Stomach (tissue), 9 donors: ENCODE measurements around the gene MRPL1. TPM values are rescaled to one million over a fixed set of nuclear protein-coding genes. Genes with fewer than 3 reads are reported as not detected.

Experiments used
- DNase-seq, 2 donors: peaks; one replicate each; pipeline versions ENCODE4 v3.0.0 to v3.0.0-alpha.2; 2013 to 2019
- H3K27ac ChIP-seq, 5 donors: fragments of 200-600 bp in 4 of 5; sonication (generic) in 4 of 5; one replicate each; pipeline ENCODE4 v1.5.1; 2013 to 2019; ENCODE audit warnings: mild to moderate bottlenecking in 1 of 5, moderate library complexity in 1 of 5
- H3K27me3 ChIP-seq, 3 donors: fragments of 200-600 bp; sonication (generic); one replicate each; pipeline ENCODE4 v1.5.1; 2017 to 2019; ENCODE audit warnings: mixed run types in 1 of 3
- H3K36me3 ChIP-seq, 4 donors: fragments of 200-600 bp; sonication (generic); 1 replicate in 3 of 4; 2 replicates in 1 of 4; pipeline ENCODE4 v1.5.1; 2016 to 2019
- H3K4me1 ChIP-seq, 4 donors: fragments of 200-600 bp; sonication (generic); one replicate each; pipeline ENCODE4 v1.5.1; 2016 to 2019
- H3K4me3 ChIP-seq, 4 donors: fragments of 200-600 bp; sonication (generic) in 3 of 4; one replicate each; pipeline ENCODE4 v1.5.1; 2016 to 2019; ENCODE audit warnings: mild to moderate bottlenecking in 1 of 4
- H3K9me3 ChIP-seq, 4 donors: fragments of 200-600 bp; sonication (generic); one replicate each; pipeline ENCODE4 v1.5.1; 2016 to 2019
- EP300 ChIP-seq: sonication (generic); formaldehyde crosslinking; IDR thresholded peaks from one replicate; pipeline ENCODE4 v1.6.1; 2017; ENCODE audit warnings: antibody characterized with exemption
- POLR2A ChIP-seq, 4 donors: fragments of 450-650 bp; IDR thresholded peaks; one replicate each; pipeline ENCODE4 v1.6.1; 2016; ENCODE audit warnings: antibody characterized with exemption in 4 of 4, control low read depth in 2 of 4, mild to moderate bottlenecking in 1 of 4, moderate library complexity in 1 of 4
- POLR2AphosphoS5 ChIP-seq, 3 donors: sonication (generic); formaldehyde crosslinking; IDR thresholded peaks; one replicate each; pipeline ENCODE4 v1.6.1; 2016; ENCODE audit warnings: antibody characterized with exemption in 3 of 3
- WGBS, 5 donors: extraction: QIAGEN DNeasy Blood & Tissue Kit in 3 of 5; methylation state at CpG; one replicate each; pipeline versions ENCODE4 v1.1.5 to v1.1.7; 2013 to 2018; 5-methylcytosine and 5-hydroxymethylcytosine counted together
- intact Hi-C: fragments of 100-400 bp; cut with DNase I; formaldehyde crosslinking; loops from one replicate; pipeline ENCODE4 v1.15.1; 2023; ENCODE audit warnings: low total_unique reads
- polyA plus RNA-seq, 3 donors: library from polyadenylated mRNA; stranded (reverse); fragments of 200-250 nt; gene quantifications; one replicate each; pipeline ENCODE4 v1.2.3, GENCODE V29; 2013
- small RNA-seq, 4 donors: library from RNA; depleted of rRNA; stranded (forward); fragments of <200 nt; gene quantifications; one replicate each; pipeline ENCODE3, GENCODE V24; 2016
- total RNA-seq, 5 donors: library from RNA; depleted of rRNA; stranded (reverse); fragments of >200 nt; gene quantifications; one replicate each; pipeline versions ENCODE4 v1.1.0 to v1.2.3, GENCODE V29; 2014 to 2016
- TF ChIP-seq, protein P1 (sequence below), 7 experiments: fragments of 450-650 bp in 4 of 7; fragments of 200-600 bp in 3 of 7; sonication (generic) in 3 of 7; IDR thresholded peaks; one replicate each; pipeline ENCODE4 v1.5.1; 2016 to 2019; ENCODE audit warnings: antibody characterized with exemption in 7 of 7, control low read depth in 2 of 7, mild to moderate bottlenecking in 1 of 7
- donor health status: healthy with polysubstance abuse.
- donor health status: Bipolar disorder and iron deficiency.
- donor health status: healthy.

MRPL1 gene
- total and polyA plus RNA-seq, 8 donors = 1.8 to 133 (median 36.9) TPM

DNA sequence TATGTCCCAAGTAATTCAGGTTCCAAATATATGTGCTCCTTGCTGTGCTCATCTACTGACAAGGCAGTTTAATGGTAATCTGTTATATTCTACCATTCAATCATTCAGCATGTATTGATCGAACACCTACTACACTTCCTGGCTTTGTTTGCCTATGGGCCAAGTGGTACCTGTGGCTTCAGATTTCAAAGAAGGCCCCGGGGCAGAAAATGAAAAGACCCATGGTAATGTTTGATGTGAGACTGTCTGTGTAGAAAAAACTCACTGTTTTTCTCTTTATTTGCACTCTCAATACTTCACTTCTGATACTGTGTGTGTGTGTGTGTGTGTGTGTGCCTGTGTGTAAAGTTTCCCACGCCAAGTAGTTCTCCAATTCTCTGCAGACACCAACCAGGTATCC is 133.4 kb downstream of the MRPL1 start:
- TF ChIP-seq EP300 = no peak
- TF ChIP-seq, protein P1, sequence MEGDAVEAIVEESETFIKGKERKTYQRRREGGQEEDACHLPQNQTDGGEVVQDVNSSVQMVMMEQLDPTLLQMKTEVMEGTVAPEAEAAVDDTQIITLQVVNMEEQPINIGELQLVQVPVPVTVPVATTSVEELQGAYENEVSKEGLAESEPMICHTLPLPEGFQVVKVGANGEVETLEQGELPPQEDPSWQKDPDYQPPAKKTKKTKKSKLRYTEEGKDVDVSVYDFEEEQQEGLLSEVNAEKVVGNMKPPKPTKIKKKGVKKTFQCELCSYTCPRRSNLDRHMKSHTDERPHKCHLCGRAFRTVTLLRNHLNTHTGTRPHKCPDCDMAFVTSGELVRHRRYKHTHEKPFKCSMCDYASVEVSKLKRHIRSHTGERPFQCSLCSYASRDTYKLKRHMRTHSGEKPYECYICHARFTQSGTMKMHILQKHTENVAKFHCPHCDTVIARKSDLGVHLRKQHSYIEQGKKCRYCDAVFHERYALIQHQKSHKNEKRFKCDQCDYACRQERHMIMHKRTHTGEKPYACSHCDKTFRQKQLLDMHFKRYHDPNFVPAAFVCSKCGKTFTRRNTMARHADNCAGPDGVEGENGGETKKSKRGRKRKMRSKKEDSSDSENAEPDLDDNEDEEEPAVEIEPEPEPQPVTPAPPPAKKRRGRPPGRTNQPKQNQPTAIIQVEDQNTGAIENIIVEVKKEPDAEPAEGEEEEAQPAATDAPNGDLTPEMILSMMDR (IDR thresholded peaks at IDR 0.05) = no peak
- no peak for TF ChIP-seq POLR2AphosphoS5 (IDR thresholded peaks at IDR 0.05)
- no peak for TF ChIP-seq POLR2A (IDR thresholded peaks at IDR 0.05)
- H3K27me3 ChIP-seq = no peaks in the 10 kb centered on the region
- H3K4me3 ChIP-seq = no peak overlapping the region
- no peaks in the 10 kb centered on the region for H3K9me3 ChIP-seq
- no peak for DNase-seq
- no peaks in the 10 kb centered on the region for H3K4me1 ChIP-seq
- intact Hi-C loops = no loop called here
- no peaks in the 10 kb centered on the region for H3K36me3 ChIP-seq
- WGBS, 5 donors = 32 to 67% (median 46%) methylated on average over 3 of the region's 3 CpGs
- H3K27ac ChIP-seq = no peak overlapping the region

DNA sequence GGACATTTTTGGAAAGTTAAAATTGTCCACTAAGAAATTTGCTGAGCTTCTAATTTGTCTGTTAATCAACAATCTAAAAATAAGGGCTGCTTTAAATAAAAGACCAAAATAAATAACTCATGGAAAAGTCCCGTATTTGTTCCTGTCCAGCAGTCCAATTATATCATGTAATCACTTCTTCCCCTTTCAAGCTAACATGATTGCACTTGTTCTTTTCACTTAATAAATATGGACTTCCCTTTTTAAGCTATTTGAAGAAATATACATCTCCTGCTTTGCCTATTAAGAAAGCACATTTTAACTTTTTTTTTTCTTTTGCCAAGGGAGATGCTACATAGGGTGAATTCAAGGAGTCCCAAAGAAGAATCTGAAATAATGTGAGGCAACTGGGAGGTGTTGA is 138.9 kb downstream of the MRPL1 start:
- Histone ChIP-seq H3K9me3 (no peaks in the 10 kb centered on the region), H3K27ac (no peak overlapping the region), H3K36me3 (no peaks in the 10 kb centered on the region), H3K4me1 (no peaks in the 10 kb centered on the region), H3K27me3 (no peaks in the 10 kb centered on the region), H3K4me3 (no peak overlapping the region)
- no peak for DNase-seq
- TF ChIP-seq POLR2A (IDR thresholded peaks at IDR 0.05) (no peak), EP300 (no peak), POLR2AphosphoS5 (IDR thresholded peaks at IDR 0.05) (no peak)
- TF ChIP-seq, protein P1 (IDR thresholded peaks at IDR 0.05) = no peak
- intact Hi-C loops = no loop called here
- 30 to 55% (median 46%) methylated on average over 1 of the region's 1 CpG for WGBS, 5 donors

DNA sequence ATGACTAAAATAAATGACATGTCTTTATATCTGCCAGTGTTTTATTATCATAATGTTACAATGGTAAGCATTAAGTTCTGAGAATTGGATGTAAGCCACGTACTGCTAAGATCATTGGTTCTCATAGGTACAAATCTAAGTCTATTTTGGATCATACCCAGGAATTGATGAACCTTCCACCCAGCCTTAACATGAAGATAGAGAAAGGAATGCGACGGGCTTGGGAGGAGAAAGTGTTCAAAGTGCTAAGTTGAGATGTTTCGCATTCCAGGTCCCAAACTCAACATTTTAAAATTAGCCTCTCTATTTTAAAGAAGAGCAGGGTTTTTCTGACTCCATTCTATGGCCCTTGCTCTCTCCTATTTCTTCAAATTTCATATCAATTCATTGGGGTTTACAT is 139.6 kb downstream of the MRPL1 start:
- no peaks in the 10 kb centered on the region for H3K36me3 ChIP-seq
- no peak overlapping the region for H3K27ac ChIP-seq
- no peaks in the 10 kb centered on the region for H3K9me3 ChIP-seq
- 69 to 75% (median 72%) methylated on average over 4 of the region's 4 CpGs for WGBS, 5 donors
- H3K27me3 ChIP-seq = no peaks in the 10 kb centered on the region
- no peak overlapping the region for H3K4me3 ChIP-seq
- DNase-seq = no peak
- intact Hi-C loops = no loop called here
- TF ChIP-seq POLR2A (IDR thresholded peaks at IDR 0.05) (no peak), POLR2AphosphoS5 (IDR thresholded peaks at IDR 0.05) (no peak), EP300 (no peak)
- TF ChIP-seq, protein P1 (IDR thresholded peaks at IDR 0.05) = no peak
- H3K4me1 ChIP-seq = no peaks in the 10 kb centered on the region

Small RNA genes within 50 kb of the gene (small RNA-seq; reads per million reads assigned to genes)
- 0 reads per million in 4 donors for gene AC112225.1

Other genes with a start within 250 kb of the MRPL1 start
- gene CNOT6L, start 43.5 kb upstream of the MRPL1 start, total RNA-seq = 10 to 100 TPM in 3 of 5 donors, 1 to 10 TPM in 2; 6.7 to 74.5 (median 13.8) TPM
- gene CNOT6L, start 43.5 kb upstream of the MRPL1 start, polyA plus RNA-seq = 1 to 10 TPM; 4.6 to 5.5 (median 5.3) TPM
- gene FRAS1, start 194.5 kb downstream of the MRPL1 start, total RNA-seq = 10 to 100 TPM in 1 of 5 donors, 1 to 10 TPM in 4; 1.2 to 12.7 (median 7.6) TPM
- gene FRAS1, start 194.5 kb downstream of the MRPL1 start, polyA plus RNA-seq = under 1 TPM; under 0.01 to 0.65 (median 0.12) TPM